ENCODE measurements around the gene REEP6. TPM values are rescaled to one million over a fixed set of nuclear protein-coding genes. Genes with fewer than 3 reads are reported as not detected.

The REEP6 gene
- total and polyA plus RNA-seq, 4 donors: 16.4 to 449 (median 201) TPM

- TF ChIP-seq FOXA2 (IDR thresholded peaks at IDR 0.05): no peak
- TF ChIP-seq FOXA1 (IDR thresholded peaks at IDR 0.05): no peak
- TF ChIP-seq NR2F2 (IDR thresholded peaks at IDR 0.05): no peak
- no peak for TF ChIP-seq TAF1 (conservative IDR thresholded peaks at IDR 0.05)
- TF ChIP-seq CTCF (IDR thresholded peaks at IDR 0.05; ENCODE audit: low read depth, low read length, missing input control): no peak
- Histone ChIP-seq H3K36me3 (ENCODE audit: control insufficient read depth in 4 of 4, insufficient read depth in 3 of 4, low read depth in 1 of 4, low read length in 3 of 4) (no peaks in the 10 kb centered on the region), H3K27ac (ENCODE audit: low read depth in 1 of 2, low read length in 2 of 2) (no peak overlapping the region), H3K4me1 (ENCODE audit: control insufficient read depth in 4 of 4, insufficient read depth in 4 of 4, low read length in 3 of 4) (peaks cover 0 to 5% (median 2%) of the 10 kb centered on the region in 4 donors), H3K4me3 (ENCODE audit: low read depth in 1 of 3, low read length in 3 of 3) (no peak overlapping the region), H3K9me3 (ENCODE audit: control insufficient read depth in 4 of 4, low read length in 3 of 4) (no peaks in the 10 kb centered on the region), H3K9ac (ENCODE audit: low read depth in 1 of 2, low read length in 2 of 2) (no peak overlapping the region), H3K27me3 (ENCODE audit: control insufficient read depth in 4 of 4, insufficient read depth in 4 of 4, low read length in 3 of 4) (peaks cover 0 to 18% (median 5%) of the 10 kb centered on the region in 4 donors)
- WGBS: 68% methylated on average over 14 of the region's 14 CpGs
- no peak for DNase-seq (ENCODE audit: low spot score)
These were observed 30.7 kb downstream of the REEP6 start for GRCh38 chr19:1521636-1522035.

GRCh38 chr19:1522061-1522460, 31.1 kb downstream of the REEP6 start:
- no peak overlapping the region for H3K4me3 ChIP-seq (ENCODE audit: low read depth in 1 of 3, low read length in 3 of 3)
- H3K36me3 ChIP-seq (ENCODE audit: control insufficient read depth in 4 of 4, insufficient read depth in 3 of 4, low read depth in 1 of 4, low read length in 3 of 4): no peaks in the 10 kb centered on the region
- H3K4me1 ChIP-seq (ENCODE audit: control insufficient read depth in 4 of 4, insufficient read depth in 4 of 4, low read length in 3 of 4): peaks cover 0 to 5% (median 2%) of the 10 kb centered on the region in 4 donors
- no peak overlapping the region for H3K27ac ChIP-seq (ENCODE audit: low read depth in 1 of 2, low read length in 2 of 2)
- no peak overlapping the region for H3K9ac ChIP-seq (ENCODE audit: low read depth in 1 of 2, low read length in 2 of 2)
- no peaks in the 10 kb centered on the region for H3K9me3 ChIP-seq (ENCODE audit: control insufficient read depth in 4 of 4, low read length in 3 of 4)
- DNase-seq (ENCODE audit: low spot score): no peak
- H3K27me3 ChIP-seq (ENCODE audit: control insufficient read depth in 4 of 4, insufficient read depth in 4 of 4, low read length in 3 of 4): peaks cover 0 to 18% (median 5%) of the 10 kb centered on the region in 4 donors
- 70% methylated on average over 10 of the region's 10 CpGs for WGBS
- no peak for TF ChIP-seq FOXA1 (IDR thresholded peaks at IDR 0.05)
- no peak for TF ChIP-seq GABPA (IDR thresholded peaks at IDR 0.05 in 1 of 2, conservative IDR thresholded peaks at IDR 0.05 in 1 of 2)
- no peak for TF ChIP-seq FOXA2 (IDR thresholded peaks at IDR 0.05)
- no peak for TF ChIP-seq CTCF (IDR thresholded peaks at IDR 0.05; ENCODE audit: low read depth, low read length, missing input control)
- no peak for TF ChIP-seq HNF4G (IDR thresholded peaks at IDR 0.05)
- no peak for TF ChIP-seq TAF1 (conservative IDR thresholded peaks at IDR 0.05)
- no peak for TF ChIP-seq NR2F2 (IDR thresholded peaks at IDR 0.05)
- no peak for TF ChIP-seq SP1 (IDR thresholded peaks at IDR 0.05)
- no peak for TF ChIP-seq YY1 (IDR thresholded peaks at IDR 0.05)
- no peak for TF ChIP-seq HNF4A (conservative IDR thresholded peaks at IDR 0.05)
- no peak for TF ChIP-seq REST (IDR thresholded peaks at IDR 0.05)
- no peak for TF ChIP-seq ATF3 (IDR thresholded peaks at IDR 0.05)
- TF ChIP-seq EGR1 (IDR thresholded peaks at IDR 0.05; ENCODE audit: low read depth in 2 of 2): no peak
- no peak for TF ChIP-seq RAD21 (IDR thresholded peaks at IDR 0.05)
- TF ChIP-seq ZBTB33 (IDR thresholded peaks at IDR 0.05): no peak
- TF ChIP-seq MAX (IDR thresholded peaks at IDR 0.05): no peak
- TF ChIP-seq RXRA (IDR thresholded peaks at IDR 0.05): no peak
- TF ChIP-seq JUND (IDR thresholded peaks at IDR 0.05): no peak
